Body of pancreas (tissue), 4 donors: ENCODE data around the gene WFS1. TPM values are rescaled to one million over a fixed set of nuclear protein-coding genes. Genes with fewer than 3 reads are reported as not detected.

Source experiments
- ATAC-seq: fragments of 150-250 bp; one replicate; pipeline ENCODE4 v1.9.1; 2016
- DNase-seq, 4 donors: peaks; one replicate each; pipeline ENCODE4 v3.0.0-alpha.2; 2019
- H3K27ac ChIP-seq, 4 donors: fragments of 200-600 bp; sonication (generic); 1 replicate in 3 of 4; 2 replicates in 1 of 4; pipeline versions ENCODE4 v1.5.1 to v1.6.1; 2016 to 2019; ENCODE audit warnings: mild to moderate bottlenecking in 1 of 4, mixed read lengths in 1 of 4, moderate library complexity in 1 of 4
- H3K27me3 ChIP-seq, 2 donors: fragments of 200-600 bp; sonication (generic); one replicate each; pipeline ENCODE4 v1.6.0; 2016; ENCODE audit warnings: mild to moderate bottlenecking in 1 of 2
- H3K36me3 ChIP-seq, 2 donors: fragments of 200-600 bp; sonication (generic); replicated peaks in 1 of 2; 2 replicates each; pipeline ENCODE4 v1.5.1; 2016; ENCODE audit warnings: low read depth in 2 of 2; ENCODE audit not compliant: insufficient read depth in 1 of 2
- H3K4me1 ChIP-seq: fragments of 200-600 bp; sonication (generic); one replicate; pipeline ENCODE4 v1.6.0; 2016
- H3K4me3 ChIP-seq, 2 donors: fragments of 200-600 bp; sonication (generic); 1 replicate in 1 of 2; 2 replicates in 1 of 2; pipeline ENCODE4 v1.5.1; 2016 to 2019
- H3K9me3 ChIP-seq, 3 donors: fragments of 200-600 bp; sonication (generic); 1 replicate in 2 of 3; 2 replicates in 1 of 3; pipeline ENCODE4 v1.5.1; 2016
- POLR2A ChIP-seq, 3 donors: fragments of 450-650 bp; IDR thresholded peaks; one replicate each; pipeline ENCODE4 v1.6.1; 2016; ENCODE audit warnings: antibody characterized with exemption in 3 of 3, mild to moderate bottlenecking in 2 of 3
- WGBS, 2 donors: methylation state at CpG; one replicate each; pipeline ENCODE4 v1.1.5; 2017; 5-methylcytosine and 5-hydroxymethylcytosine counted together
- intact Hi-C: fragments of 100-400 bp; cut with DNase I; formaldehyde crosslinking; loops from one replicate; pipeline ENCODE4 v1.15.1; 2023
- total RNA-seq, 2 donors: library from RNA; depleted of rRNA; stranded (reverse); fragments of >200 nt; gene quantifications; one replicate each; pipeline ENCODE4 v1.1.0, GENCODE V29; 2016
- TF ChIP-seq, protein P1 (sequence below), 7 experiments: fragments of 450-650 bp in 4 of 7; fragments of 200-600 bp in 3 of 7; sonication (generic) in 3 of 7; IDR thresholded peaks; one replicate each; pipeline ENCODE4 v1.5.1; 2016 to 2019; ENCODE audit warnings: antibody characterized with exemption in 7 of 7

Gene WFS1
- total RNA-seq, 2 donors from 2014 or later, result 18.4 to 31.6 TPM

DNA sequence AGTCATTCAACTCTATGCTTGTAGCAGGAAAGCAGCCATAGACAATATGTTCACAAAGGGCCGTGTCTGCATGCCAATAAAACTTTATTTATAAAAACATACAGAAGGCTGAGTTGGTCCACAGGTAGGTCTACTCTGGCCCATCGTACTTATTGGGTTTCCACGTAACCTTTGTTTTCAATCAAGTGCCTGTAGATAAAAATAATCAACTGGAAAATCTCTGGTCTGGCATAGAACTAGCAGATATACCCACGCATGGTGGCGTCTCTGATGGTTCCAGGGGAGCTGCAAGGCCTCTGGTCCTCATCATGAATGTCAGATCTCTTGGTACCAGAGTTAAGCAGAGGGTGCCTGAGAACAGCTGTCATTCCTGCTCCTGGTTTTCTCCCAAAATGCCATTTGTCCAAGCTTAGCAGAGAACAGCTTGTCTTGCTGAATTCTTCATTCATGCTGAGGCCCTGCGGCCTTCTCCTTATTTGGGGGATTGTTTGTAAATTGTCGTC is 37.9 kb upstream of the WFS1 start:
- no peak for DNase-seq
- no peaks in the 10 kb centered on the region for H3K36me3 ChIP-seq
- no peaks in the 10 kb centered on the region for H3K9me3 ChIP-seq
- no peak overlapping the region for H3K27ac ChIP-seq
- TF ChIP-seq, protein P1, sequence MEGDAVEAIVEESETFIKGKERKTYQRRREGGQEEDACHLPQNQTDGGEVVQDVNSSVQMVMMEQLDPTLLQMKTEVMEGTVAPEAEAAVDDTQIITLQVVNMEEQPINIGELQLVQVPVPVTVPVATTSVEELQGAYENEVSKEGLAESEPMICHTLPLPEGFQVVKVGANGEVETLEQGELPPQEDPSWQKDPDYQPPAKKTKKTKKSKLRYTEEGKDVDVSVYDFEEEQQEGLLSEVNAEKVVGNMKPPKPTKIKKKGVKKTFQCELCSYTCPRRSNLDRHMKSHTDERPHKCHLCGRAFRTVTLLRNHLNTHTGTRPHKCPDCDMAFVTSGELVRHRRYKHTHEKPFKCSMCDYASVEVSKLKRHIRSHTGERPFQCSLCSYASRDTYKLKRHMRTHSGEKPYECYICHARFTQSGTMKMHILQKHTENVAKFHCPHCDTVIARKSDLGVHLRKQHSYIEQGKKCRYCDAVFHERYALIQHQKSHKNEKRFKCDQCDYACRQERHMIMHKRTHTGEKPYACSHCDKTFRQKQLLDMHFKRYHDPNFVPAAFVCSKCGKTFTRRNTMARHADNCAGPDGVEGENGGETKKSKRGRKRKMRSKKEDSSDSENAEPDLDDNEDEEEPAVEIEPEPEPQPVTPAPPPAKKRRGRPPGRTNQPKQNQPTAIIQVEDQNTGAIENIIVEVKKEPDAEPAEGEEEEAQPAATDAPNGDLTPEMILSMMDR (IDR thresholded peaks at IDR 0.05), result no peak
- no peak for TF ChIP-seq POLR2A (IDR thresholded peaks at IDR 0.05)
- WGBS, 2 donors, result 69 to 72% methylated on average over 7 of the region's 7 CpGs
- H3K4me3 ChIP-seq, result no peak overlapping the region
- intact Hi-C loops, result no loop called here
- no peaks in the 10 kb centered on the region for H3K27me3 ChIP-seq
- H3K4me1 ChIP-seq, result no peaks in the 10 kb centered on the region
- no peak for ATAC-seq

DNA sequence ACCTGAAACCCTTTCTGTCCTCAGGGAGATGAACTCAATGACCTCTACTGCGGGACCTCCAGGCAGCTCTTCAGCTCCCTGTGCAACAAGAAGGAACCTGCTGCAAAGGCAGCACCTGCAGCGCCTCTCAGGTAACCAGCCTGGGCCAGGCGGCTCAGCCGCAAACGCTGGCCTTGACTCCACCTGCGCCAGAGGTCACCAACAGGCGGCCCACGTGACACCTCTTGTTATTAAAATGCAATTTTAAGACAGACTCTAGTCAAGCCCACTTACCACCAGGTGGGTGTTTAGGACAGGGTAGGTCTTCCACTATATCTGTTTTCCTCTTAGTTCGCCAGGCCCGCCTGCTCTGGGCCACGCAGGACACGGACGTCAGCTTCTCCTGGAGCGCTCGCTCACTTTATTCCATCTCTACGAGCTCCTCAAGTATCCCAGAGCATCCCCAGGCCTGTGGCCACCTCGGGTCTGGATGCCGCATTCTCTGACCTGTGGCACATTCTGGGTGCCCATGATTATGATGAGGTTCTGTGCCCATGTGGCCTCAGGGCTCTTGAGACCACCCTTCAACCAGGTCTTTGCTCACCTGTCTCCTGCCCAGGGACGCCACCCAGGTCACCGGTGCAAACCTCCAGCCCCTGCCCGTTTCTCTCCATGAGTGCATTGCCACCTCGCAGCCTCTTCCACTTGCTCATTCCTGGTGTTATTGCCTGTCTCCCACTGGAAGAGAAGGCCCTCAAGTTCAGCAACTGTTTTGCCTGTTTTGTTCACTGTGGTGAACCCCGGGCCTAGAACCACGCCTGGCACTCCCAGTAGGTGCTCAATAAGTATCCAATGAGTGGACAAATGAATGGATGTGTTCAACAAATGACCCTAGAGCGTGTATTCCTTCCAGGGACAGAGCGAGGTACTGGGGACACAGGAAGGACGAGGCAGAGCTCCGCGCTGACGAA is 36.5 kb upstream of the WFS1 start:
- H3K27me3 ChIP-seq, result no peaks in the 10 kb centered on the region
- no peak for ATAC-seq
- no peak overlapping the region for H3K27ac ChIP-seq
- H3K36me3 ChIP-seq, result no peaks in the 10 kb centered on the region
- intact Hi-C loops, result no loop called here
- H3K9me3 ChIP-seq, result no peaks in the 10 kb centered on the region
- no peak for DNase-seq
- 71 to 72% methylated on average over 24 to 30 of the region's 30 CpGs for WGBS, 2 donors
- TF ChIP-seq POLR2A (IDR thresholded peaks at IDR 0.05), result no peak
- TF ChIP-seq, protein P1 (IDR thresholded peaks at IDR 0.05), result no peak
- no peak overlapping the region for H3K4me3 ChIP-seq
- H3K4me1 ChIP-seq, result no peaks in the 10 kb centered on the region

DNA sequence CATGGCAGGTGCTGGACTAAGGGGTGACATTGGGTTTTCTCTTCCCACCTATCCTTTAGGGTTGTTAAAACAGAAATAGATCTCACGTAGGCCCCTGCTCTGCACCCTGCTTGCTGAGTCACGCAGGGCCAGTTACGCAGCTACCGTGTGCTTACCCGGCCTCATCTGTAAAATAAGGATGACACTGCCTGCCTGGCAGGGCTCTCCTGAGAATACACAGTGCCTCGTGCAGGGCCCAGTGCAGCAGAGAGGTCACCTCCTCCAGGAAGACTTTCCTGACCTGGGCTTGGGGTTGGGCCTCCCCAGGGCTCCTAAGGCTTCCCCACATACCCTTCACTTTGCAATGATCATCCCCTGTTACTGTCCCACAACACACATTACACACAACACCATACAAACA is 35.7 kb upstream of the WFS1 start:
- ATAC-seq (no peak), DNase-seq (no peak)
- intact Hi-C loops, result no loop called here
- Histone ChIP-seq H3K9me3 (no peaks in the 10 kb centered on the region), H3K27me3 (no peaks in the 10 kb centered on the region), H3K36me3 (no peaks in the 10 kb centered on the region), H3K27ac (no peak overlapping the region), H3K4me1 (no peaks in the 10 kb centered on the region), H3K4me3 (no peak overlapping the region)
- WGBS, 2 donors, result 78 to 80% methylated on average over 5 to 6 of the region's 6 CpGs
- no peak for TF ChIP-seq POLR2A (IDR thresholded peaks at IDR 0.05)
- TF ChIP-seq, protein P1 (IDR thresholded peaks at IDR 0.05), result no peak

DNA sequence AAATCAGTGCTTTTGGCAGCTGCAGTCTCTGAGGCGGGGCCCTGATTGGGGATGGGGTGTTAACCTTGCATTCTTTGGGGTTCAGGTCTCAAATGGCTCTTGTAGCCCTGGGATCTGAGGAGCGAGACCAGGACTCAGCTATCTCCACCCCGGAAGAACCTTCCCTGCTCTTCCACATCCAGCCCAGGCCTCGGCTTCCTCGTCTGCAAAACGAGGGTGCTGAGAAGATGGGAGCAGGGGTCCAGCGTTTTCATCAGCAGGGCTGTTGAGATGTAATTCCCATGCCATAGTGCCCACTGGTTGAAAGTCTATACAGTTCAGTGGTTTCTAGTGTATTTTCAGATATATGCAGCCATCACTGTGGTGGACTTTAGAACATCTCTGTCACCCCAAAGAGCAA is 34.6 kb upstream of the WFS1 start:
- no peak for DNase-seq
- WGBS, 2 donors, result 52 to 63% methylated on average over 6 to 7 of the region's 7 CpGs
- no peak overlapping the region for H3K27ac ChIP-seq
- intact Hi-C loops, result no loop called here
- TF ChIP-seq POLR2A (IDR thresholded peaks at IDR 0.05), result no peak
- TF ChIP-seq, protein P1 (IDR thresholded peaks at IDR 0.05), result no peak
- H3K4me3 ChIP-seq, result no peak overlapping the region
- no peaks in the 10 kb centered on the region for H3K9me3 ChIP-seq
- H3K4me1 ChIP-seq, result no peaks in the 10 kb centered on the region
- no peaks in the 10 kb centered on the region for H3K27me3 ChIP-seq
- no peaks in the 10 kb centered on the region for H3K36me3 ChIP-seq
- no peak for ATAC-seq
